Endothelial cell of umbilical vein (primary cell): Measurements from ENCODE around the gene DHRS2. TPM values are rescaled to one million over a fixed set of nuclear protein-coding genes. Genes with fewer than 3 reads are reported as not detected.

Source experiments
- BruUV-seq: library from RNA; stranded (reverse); fragments of 400-500 nt; replicated peaks from 2 replicates; lab custom pipeline; 2021; lab: Mats Ljungman, UMichigan
- CTCF ChIA-PET: fragments of 300-600, 350-600 bp; sonication (Branson Sonifier 250); formaldehyde crosslinking; loops from one replicate; lab custom pipeline; 2021; ENCODE audit warnings: antibody characterized with exemption, inconsistent platforms; lab: Charles Lee
- POLR2A ChIA-PET: fragments of 300-600, 350-600 bp; sonication (Branson Sonifier 250); formaldehyde crosslinking; loops from one replicate; lab custom pipeline; 2021; ENCODE audit warnings: antibody characterized with exemption, inconsistent platforms; lab: Charles Lee
- DNase-seq: peaks from one replicate; pipeline ENCODE4 v3.0.0-alpha.2; 2011; ENCODE audit warnings: low read depth, low spot score
- FAIRE-seq: peaks from 2 replicates; lab custom pipeline; 2011; peaks lifted over from hg19 to GRCh38; lab: Jason Lieb, UNC
- H2AFZ ChIP-seq: 2 replicates; pipeline ENCODE4 v1.6.0; 2012; ENCODE audit warnings: low read depth, low read length, control low read depth, inconsistent platforms
- H3K27ac ChIP-seq: 2 replicates; pipeline ENCODE4 v1.5.1; 2011; ENCODE audit warnings: low read depth, mild to moderate bottlenecking, control low read depth, low read length, moderate library complexity; ENCODE audit not compliant: insufficient read depth
- H3K27me3 ChIP-seq, 2 experiments: 2 replicates each; pipeline versions ENCODE4 v1.6.0 to v1.6.1; 2011; ENCODE audit warnings: low read length in 2 of 2, mixed read lengths in 1 of 2; ENCODE audit not compliant: control insufficient read depth in 2 of 2, insufficient read depth in 2 of 2
- H3K36me3 ChIP-seq, 2 experiments: 2 replicates in 1 of 2; 3 replicates in 1 of 2; pipeline ENCODE4 v1.5.1; 2011; ENCODE audit warnings: low read length in 2 of 2, mild to moderate bottlenecking in 1 of 2, moderate library complexity in 1 of 2; ENCODE audit not compliant: control insufficient read depth in 2 of 2, insufficient read depth in 2 of 2; ENCODE audit errors: extremely low read depth in 1 of 2
- H3K4me1 ChIP-seq: 3 replicates; pipeline ENCODE4 v1.5.1; 2011; ENCODE audit warnings: mild to moderate bottlenecking, low read length; ENCODE audit not compliant: control insufficient read depth, insufficient read depth; ENCODE audit errors: extremely low read depth
- H3K4me2 ChIP-seq: 2 replicates; pipeline ENCODE4 v1.6.1; 2011; ENCODE audit warnings: low read length, control low read depth, mixed read lengths; ENCODE audit not compliant: insufficient read depth
- H3K4me3 ChIP-seq, 3 experiments: fragments of 200-600 bp in 1 of 3; sonication (generic), shearing (Covaris generic) in 1 of 3; replicated peaks in 1 of 3; 2 replicates each; pipeline ENCODE4 v1.5.1; 2011 to 2016; ENCODE audit warnings: control low read depth in 3 of 3, low read length in 3 of 3, mild to moderate bottlenecking in 2 of 3, inconsistent platforms in 1 of 3, low read depth in 1 of 3, moderate library complexity in 1 of 3; ENCODE audit not compliant: insufficient read depth in 1 of 3
- H3K79me2 ChIP-seq: 2 replicates; pipeline ENCODE4 v1.6.0; 2012; ENCODE audit warnings: low read length, inconsistent platforms; ENCODE audit not compliant: control insufficient read depth, insufficient read depth
- H3K9ac ChIP-seq: replicated peaks from 2 replicates; pipeline ENCODE3; 2011; ENCODE audit warnings: low read length, control low read depth; ENCODE audit not compliant: insufficient read depth; ENCODE audit errors: extremely low read depth
- H3K9me1 ChIP-seq: replicated peaks from 3 replicates; pipeline ENCODE4 v1.6.0; 2011; ENCODE audit warnings: mild to moderate bottlenecking, low read length; ENCODE audit not compliant: control insufficient read depth, insufficient read depth; ENCODE audit errors: extremely low read depth
- H3K9me3 ChIP-seq: replicated peaks from 2 replicates; pipeline ENCODE4 v1.5.1; 2012; ENCODE audit warnings: low read length, inconsistent platforms; ENCODE audit not compliant: control insufficient read depth, insufficient read depth
- H4K20me1 ChIP-seq: replicated peaks from 2 replicates; pipeline ENCODE3; 2011; ENCODE audit warnings: mild to moderate bottlenecking, low read length; ENCODE audit not compliant: control insufficient read depth, insufficient read depth; ENCODE audit errors: extremely low read depth
- CTCF ChIP-seq, 2 donors: IDR thresholded peaks; 1 replicate in 1 of 2; 2 replicates in 1 of 2; pipeline ENCODE4 v1.5.1; 2011; ENCODE audit warnings: low read length in 2 of 2, mild to moderate bottlenecking in 2 of 2, moderate library complexity in 2 of 2, control low read depth in 1 of 2, inconsistent platforms in 1 of 2, low read depth in 1 of 2; ENCODE audit not compliant: insufficient read depth in 1 of 2; ENCODE audit errors: extremely low read depth in 1 of 2
- EZH2 ChIP-seq: IDR thresholded peaks from 2 replicates; pipeline ENCODE4 v1.6.1; 2012; ENCODE audit warnings: borderline replicate concordance, low read depth, mild to moderate bottlenecking, moderate library complexity, low read length, inconsistent platforms; ENCODE audit not compliant: severe bottlenecking
- FOS ChIP-seq: IDR thresholded peaks from 2 replicates; pipeline ENCODE4 v1.6.1; 2011; ENCODE audit warnings: mild to moderate bottlenecking, low read length, moderate library complexity, borderline replicate concordance; ENCODE audit not compliant: insufficient read depth
- GATA2 ChIP-seq: IDR thresholded peaks from 2 replicates; pipeline ENCODE4 v1.7.0; 2011; ENCODE audit warnings: low read depth, mild to moderate bottlenecking, moderate library complexity, mixed read lengths, low read length; ENCODE audit not compliant: insufficient read length, insufficient read depth
- JUN ChIP-seq: IDR thresholded peaks from 2 replicates; pipeline ENCODE4 v1.6.1; 2011; ENCODE audit warnings: borderline replicate concordance, low read depth; ENCODE audit not compliant: insufficient read length, insufficient read depth
- MYC ChIP-seq: IDR thresholded peaks from one replicate; pipeline ENCODE4 v1.6.1; 2011; ENCODE audit warnings: mild to moderate bottlenecking, low read depth, low read length
- POLR2A ChIP-seq: IDR thresholded peaks from 2 replicates; pipeline ENCODE4 v1.6.1; 2012; ENCODE audit warnings: low read depth, mild to moderate bottlenecking, control low read depth, low read length
- POLR2AphosphoS5 ChIP-seq: IDR thresholded peaks from 2 replicates; pipeline ENCODE4 v1.6.1; 2012; ENCODE audit warnings: low read depth, mild to moderate bottlenecking, control low read depth, low read length, moderate library complexity; ENCODE audit not compliant: insufficient read depth
- dilution Hi-C: fragments of 300-500 bp; cut with MboI; formaldehyde crosslinking; loops from one replicate; pipeline ENCODE4 v1.15.0; 2019; ENCODE audit warnings: low sequenced_read_pairs; ENCODE audit not compliant: extremely low pct_ligation_motif_present
- intact Hi-C: fragments of 100-400 bp; cut with micrococcal nuclease; formaldehyde crosslinking; loops from one replicate; pipeline ENCODE4 v1.10.0; 2022
- polyA plus RNA-seq, 4 experiments: library from polyadenylated mRNA; depleted of rRNA in 3 of 4; stranded (reverse) in 3 of 4; unstranded in 1 of 4; fragments of >200 nt; gene quantifications; 2 replicates each; pipeline versions ENCODE4 v1.2.1 to v1.2.3, GENCODE V29; 2011 to 2012; ENCODE audit warnings: missing spikeins in 1 of 4
- total RNA-seq: library from RNA; stranded (reverse); gene quantifications from 2 replicates; pipeline ENCODE4 v1.2.3, GENCODE V29; 2021
- TF ChIP-seq, protein P1 (sequence below): IDR thresholded peaks from 2 replicates; pipeline ENCODE4 v1.6.1; 2011; ENCODE audit not compliant: insufficient read depth, insufficient read length

The DHRS2 gene
- total and polyA plus RNA-seq, 2 donors (not counting 3 experiments of a cell fraction or from before 2014, with no cell fraction given) = 0.10 TPM; not detected in 1

DNA sequence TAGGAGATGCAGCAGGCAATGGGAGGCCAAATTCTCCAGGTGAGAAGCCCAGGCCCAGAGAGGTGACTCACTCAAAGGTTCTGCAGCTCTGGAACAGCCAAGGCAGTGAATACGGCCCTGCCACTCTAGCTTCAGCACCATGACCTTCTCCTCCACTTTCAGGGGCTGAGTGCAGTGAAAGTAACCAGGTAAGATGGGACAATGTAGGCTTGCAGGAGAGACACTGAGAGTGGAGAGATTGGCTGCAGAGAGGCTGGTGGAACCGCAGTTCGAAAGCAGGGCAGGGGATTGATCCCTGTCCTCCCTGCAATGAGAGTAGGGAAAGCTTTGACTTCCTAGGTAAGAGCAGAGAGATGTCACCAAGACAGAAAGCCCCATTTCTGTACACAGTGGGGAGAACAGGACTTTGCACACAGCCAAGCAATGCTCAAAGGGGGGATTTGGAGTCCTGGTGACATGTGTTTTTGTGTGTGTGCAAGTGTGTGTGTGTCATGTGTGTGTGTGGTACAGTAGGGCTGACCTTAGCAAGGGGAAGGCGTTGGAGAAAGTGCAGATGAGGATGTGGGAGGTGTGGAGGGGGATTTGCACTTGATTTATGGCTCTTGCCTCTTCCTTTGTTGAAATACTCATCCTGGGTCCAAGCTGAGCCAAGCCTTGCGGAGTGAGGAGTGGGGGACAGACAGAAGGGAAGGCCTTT is 12.7 kb downstream of the DHRS2 start:
- Histone ChIP-seq H3K36me3 (no peaks in the 10 kb centered on the region), H3K4me3 (no peak overlapping the region), H3K9me3 (no peaks in the 10 kb centered on the region), H3K27ac (no peak overlapping the region), H3K27me3 (peaks cover 0 to 2% of the 10 kb centered on the region in 2 experiments), H3K4me2 (no peak overlapping the region), H2AFZ (no peak overlapping the region), H3K4me1 (no peaks in the 10 kb centered on the region), H3K9me1 (no peaks in the 10 kb centered on the region), H3K9ac (no peak overlapping the region), H3K79me2 (no peaks in the 10 kb centered on the region), H4K20me1 (no peaks in the 10 kb centered on the region)
- no peak for DNase-seq
- TF ChIP-seq EZH2 = no peak
- no peak for TF ChIP-seq FOS
- TF ChIP-seq MYC = no peak
- no peak for TF ChIP-seq POLR2AphosphoS5
- no peak for TF ChIP-seq CTCF (IDR thresholded peaks at IDR 0.05; ENCODE audit: extremely low read depth in 1 of 2, insufficient read depth in 1 of 2, low read depth in 1 of 2, low read length in 2 of 2)
- no peak for TF ChIP-seq GATA2
- no peak for TF ChIP-seq JUN
- no peak for TF ChIP-seq POLR2A
- TF ChIP-seq, protein P1, sequence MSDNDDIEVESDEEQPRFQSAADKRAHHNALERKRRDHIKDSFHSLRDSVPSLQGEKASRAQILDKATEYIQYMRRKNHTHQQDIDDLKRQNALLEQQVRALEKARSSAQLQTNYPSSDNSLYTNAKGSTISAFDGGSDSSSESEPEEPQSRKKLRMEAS = no peak
- no peak for FAIRE-seq
- intact Hi-C loops (no loop called here), dilution Hi-C loops (no loop called here)
- no TSS peak for BruUV-seq
- ChIA-PET CTCF (no interaction called here), POLR2A (no interaction called here)
